AG04450 (cell line): Measurements from ENCODE around the gene ZNF503. TPM values are rescaled to one million over a fixed set of nuclear protein-coding genes. Genes with fewer than 3 reads are reported as not detected.
A peak's percentile ranks its signal among the peaks of the same experiment; 100 is the strongest.

Experiments
- CTCF ChIA-PET: fragments of 300-600, 350-600 bp; formaldehyde crosslinking; extraction: SDS; loops from one replicate; lab custom pipeline; 2022; ENCODE audit warnings: antibody characterized with exemption, inconsistent platforms; lab: Charles Lee
- POLR2A ChIA-PET: fragments of 350-600 bp; formaldehyde crosslinking; extraction: SDS; loops from one replicate; lab custom pipeline; 2021; ENCODE audit warnings: antibody characterized with exemption, inconsistent platforms; lab: Yijun Ruan, JAX
- DNase-seq: peaks from one replicate; pipeline ENCODE4 v3.0.0-alpha.2; 2011; ENCODE audit warnings: low read depth, low spot score
- H3K27ac ChIP-seq: one replicate; pipeline ENCODE4 v1.5.1; 2012; ENCODE audit warnings: low read depth, low read length, control low read depth
- H3K27me3 ChIP-seq: one replicate; pipeline ENCODE4 v1.6.0; 2012; ENCODE audit warnings: low read length; ENCODE audit not compliant: control insufficient read depth, insufficient read depth
- H3K4me3 ChIP-seq: 2 replicates; pipeline ENCODE4 v1.5.1; 2011; ENCODE audit warnings: mild to moderate bottlenecking, low read depth, low read length, control low read depth
- H3K9me3 ChIP-seq: 2 replicates; pipeline ENCODE4 v1.5.1; 2012; ENCODE audit warnings: low read length; ENCODE audit not compliant: control insufficient read depth, insufficient read depth
- CTCF ChIP-seq: IDR thresholded peaks from 2 replicates; pipeline ENCODE4 v1.5.1; 2011; ENCODE audit warnings: low read depth, low read length, control low read depth, inconsistent platforms
- polyA plus RNA-seq: library from polyadenylated mRNA; depleted of rRNA; stranded (reverse); fragments of >200 nt; gene quantifications from 2 replicates; pipeline ENCODE4 v1.2.3, GENCODE V29; 2011

Gene ZNF503
- polyA plus RNA-seq, 1 experiment, result 2.5 TPM

GRCh38 chr10:75407713-75408508, 6.3 kb upstream of the ZNF503 start:
- Histone ChIP-seq H3K27ac (no peak overlapping the region), H3K27me3 (peaks cover 83% of the 10 kb centered on the region), H3K4me3 (peak overlapping the region; percentile 44), H3K9me3 (peaks cover 38% of the 10 kb centered on the region)
- TF ChIP-seq CTCF, result no peak
- POLR2A ChIA-PET, result no interaction called here
- no peak for DNase-seq
- CTCF ChIA-PET, result interaction anchor here (1.3 kb wide), 1 partner anchor 629 kb away, joined by 3 read pairs; no protein-coding TSS in a partner anchor

DNA sequence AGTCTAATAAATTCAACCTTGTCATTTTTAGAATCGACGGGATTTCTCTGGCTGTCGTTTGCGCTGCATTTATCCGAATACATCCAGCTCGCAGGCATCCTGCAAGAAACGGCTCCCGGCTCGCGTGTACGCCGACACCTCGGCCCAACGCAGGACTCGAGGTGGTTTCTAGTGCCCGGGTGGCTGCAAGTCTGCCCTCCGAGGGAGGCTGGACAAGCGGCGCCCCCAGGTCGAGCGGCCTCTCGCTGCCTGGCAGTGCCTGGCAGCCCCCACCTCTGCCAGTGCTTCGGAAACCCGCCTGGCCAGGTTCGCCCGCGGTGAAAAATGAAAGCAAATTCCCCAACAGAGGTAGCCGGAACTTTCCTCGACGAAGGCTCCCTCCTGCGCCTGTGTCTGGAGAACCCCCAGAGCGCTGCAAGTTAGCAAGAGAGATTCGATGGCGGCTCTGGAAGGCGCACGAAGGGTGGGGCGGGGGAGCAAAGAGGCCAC, 5.7 kb upstream of the ZNF503 start:
- peaks cover 38% of the 10 kb centered on the region for H3K9me3 ChIP-seq
- H3K27me3 ChIP-seq, result peaks cover 79% of the 10 kb centered on the region
- DNase-seq, result no peak
- no peak for TF ChIP-seq CTCF
- POLR2A ChIA-PET, result no interaction called here
- no peak overlapping the region for H3K27ac ChIP-seq
- CTCF ChIA-PET, result interaction anchor here (1.3 kb wide), 1 partner anchor 629 kb away, joined by 3 read pairs; no protein-coding TSS in a partner anchor
- H3K4me3 ChIP-seq, result no peak overlapping the region

DNA sequence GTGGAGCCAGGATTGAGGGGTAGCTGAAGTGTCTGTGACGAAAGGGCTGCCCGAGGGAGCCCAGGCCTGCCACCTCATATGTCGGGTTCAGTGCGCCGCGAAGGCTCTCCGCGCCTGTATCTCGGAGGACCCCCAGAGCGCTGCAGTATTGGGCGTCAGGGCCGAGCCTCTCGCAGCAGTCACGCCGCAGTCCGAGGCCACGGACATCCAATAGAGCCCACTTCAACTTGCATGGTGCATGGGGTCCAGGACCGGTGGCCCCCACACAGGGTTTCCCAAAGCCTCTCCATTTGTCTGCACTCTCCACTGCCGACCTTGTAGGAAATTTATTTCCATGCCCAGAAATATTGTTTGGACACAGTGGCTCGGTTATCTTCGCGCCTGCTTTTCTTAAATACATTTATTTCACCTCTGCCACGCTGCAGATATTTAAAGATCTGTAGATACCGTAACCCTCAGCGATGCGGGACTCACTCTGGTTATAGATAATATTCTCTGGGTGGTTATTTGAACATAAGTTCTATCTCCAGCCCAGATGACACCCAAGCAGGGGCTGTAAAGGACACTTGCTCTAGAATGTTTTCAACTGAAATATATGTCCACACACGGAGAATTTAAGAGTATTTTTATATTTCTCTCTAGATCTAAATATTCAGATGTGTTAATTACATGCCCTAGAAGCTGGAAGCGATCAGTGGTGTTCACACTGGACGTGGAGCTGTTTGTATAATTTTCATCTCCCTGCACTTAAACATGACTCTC, 5.1 kb upstream of the ZNF503 start:
- CTCF ChIA-PET, result interaction anchor here (1.3 kb wide), 1 partner anchor 630 kb away, joined by 3 read pairs; no protein-coding TSS in a partner anchor
- no peak for DNase-seq
- POLR2A ChIA-PET, result no interaction called here
- Histone ChIP-seq H3K9me3 (peaks cover 38% of the 10 kb centered on the region), H3K27me3 (peaks cover 79% of the 10 kb centered on the region), H3K27ac (no peak overlapping the region), H3K4me3 (no peak overlapping the region)
- TF ChIP-seq CTCF, result no peak

DNA sequence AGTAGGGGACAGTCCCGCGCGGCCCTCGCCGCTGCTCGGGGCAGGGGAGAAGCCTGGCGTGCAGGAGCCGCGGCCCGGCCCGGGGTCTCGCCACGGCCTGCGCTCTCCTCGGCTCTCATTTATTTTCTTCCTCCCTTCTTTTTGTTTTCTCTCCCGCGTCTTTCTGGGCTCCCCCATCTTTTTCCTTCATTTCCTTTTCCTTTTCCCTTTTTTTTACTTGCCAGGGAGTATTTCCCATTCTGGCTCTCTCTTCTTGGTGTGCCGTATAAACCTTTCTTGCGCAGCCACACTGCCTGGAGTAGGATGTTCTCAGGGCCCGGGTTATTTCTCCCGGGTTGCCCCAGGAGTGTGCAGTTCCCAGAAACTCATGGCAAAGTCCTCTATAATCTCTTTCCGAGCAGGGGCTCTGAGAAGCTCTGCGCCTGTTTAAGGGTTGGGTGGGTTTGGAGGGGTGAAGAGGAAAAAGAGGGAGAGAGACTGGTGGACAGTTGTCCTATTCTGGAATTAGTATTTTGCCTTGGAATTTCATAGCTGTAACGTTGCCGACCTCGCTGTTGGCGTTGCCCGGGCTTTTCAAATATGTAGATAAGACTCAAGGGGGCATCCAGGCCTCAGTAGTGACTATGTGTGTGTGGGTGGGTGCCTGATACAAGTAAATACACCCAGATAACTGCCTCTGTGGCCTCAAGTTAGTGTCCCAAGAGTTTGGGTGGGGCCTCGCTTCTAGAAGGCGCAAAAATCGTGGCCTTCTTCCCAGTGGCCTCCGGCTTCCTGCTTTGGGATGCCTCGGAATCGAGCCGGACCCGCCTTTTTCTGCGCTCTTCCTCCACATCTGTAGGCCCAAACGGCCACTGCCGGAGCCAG, 4.3 kb upstream of the ZNF503 start:
- H3K4me3 ChIP-seq, result no peak overlapping the region
- no peak overlapping the region for H3K27ac ChIP-seq
- ChIA-PET CTCF (no interaction called here), POLR2A (no interaction called here)
- TF ChIP-seq CTCF, result no peak
- peaks cover 73% of the 10 kb centered on the region for H3K27me3 ChIP-seq
- H3K9me3 ChIP-seq, result peaks cover 38% of the 10 kb centered on the region
- DNase-seq, result no peak
